ENCODE data around the gene NYAP2.

DNA sequence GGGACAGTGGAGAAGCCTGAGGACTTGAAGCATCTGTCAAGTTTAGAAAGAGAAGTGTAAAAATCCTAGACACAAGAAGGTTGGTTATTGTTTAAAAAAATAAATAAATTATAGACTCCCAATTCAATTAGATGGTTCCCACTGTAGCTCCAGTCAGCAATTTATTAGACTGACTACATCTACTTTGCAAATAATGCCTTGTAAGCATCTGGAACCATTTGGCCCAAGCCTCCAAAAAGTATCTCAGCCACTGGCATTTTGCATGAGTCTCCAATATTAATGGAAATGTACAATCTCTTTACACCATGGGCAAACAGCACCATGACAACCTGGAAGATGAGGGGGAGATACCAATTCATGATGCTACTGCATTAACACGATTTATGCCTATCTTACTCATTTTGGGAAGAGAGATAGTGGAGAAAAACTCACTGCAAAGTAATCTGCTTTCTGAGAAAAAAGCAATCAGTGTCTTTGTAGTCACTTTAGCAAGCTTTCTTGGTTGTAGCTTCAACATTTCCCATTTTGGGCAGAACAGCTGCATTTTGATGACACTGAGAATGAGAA lies 2.8 kb downstream of the NYAP2 start:
- no peak for TF ChIP-seq FOXM1 (IDR thresholded peaks at IDR 0.05; ENCODE audit: low read depth, low read length)
- no peak for TF ChIP-seq SIN3A (IDR thresholded peaks at IDR 0.05; ENCODE audit: low read depth, low read length)
- no peak for TF ChIP-seq POLR2A (IDR thresholded peaks at IDR 0.05; ENCODE audit: low read depth, low read length)
- TF ChIP-seq, protein P1, sequence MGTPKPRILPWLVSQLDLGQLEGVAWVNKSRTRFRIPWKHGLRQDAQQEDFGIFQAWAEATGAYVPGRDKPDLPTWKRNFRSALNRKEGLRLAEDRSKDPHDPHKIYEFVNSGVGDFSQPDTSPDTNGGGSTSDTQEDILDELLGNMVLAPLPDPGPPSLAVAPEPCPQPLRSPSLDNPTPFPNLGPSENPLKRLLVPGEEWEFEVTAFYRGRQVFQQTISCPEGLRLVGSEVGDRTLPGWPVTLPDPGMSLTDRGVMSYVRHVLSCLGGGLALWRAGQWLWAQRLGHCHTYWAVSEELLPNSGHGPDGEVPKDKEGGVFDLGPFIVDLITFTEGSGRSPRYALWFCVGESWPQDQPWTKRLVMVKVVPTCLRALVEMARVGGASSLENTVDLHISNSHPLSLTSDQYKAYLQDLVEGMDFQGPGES (IDR thresholded peaks at IDR 0.05) = no peak
- TF ChIP-seq, protein P2, sequence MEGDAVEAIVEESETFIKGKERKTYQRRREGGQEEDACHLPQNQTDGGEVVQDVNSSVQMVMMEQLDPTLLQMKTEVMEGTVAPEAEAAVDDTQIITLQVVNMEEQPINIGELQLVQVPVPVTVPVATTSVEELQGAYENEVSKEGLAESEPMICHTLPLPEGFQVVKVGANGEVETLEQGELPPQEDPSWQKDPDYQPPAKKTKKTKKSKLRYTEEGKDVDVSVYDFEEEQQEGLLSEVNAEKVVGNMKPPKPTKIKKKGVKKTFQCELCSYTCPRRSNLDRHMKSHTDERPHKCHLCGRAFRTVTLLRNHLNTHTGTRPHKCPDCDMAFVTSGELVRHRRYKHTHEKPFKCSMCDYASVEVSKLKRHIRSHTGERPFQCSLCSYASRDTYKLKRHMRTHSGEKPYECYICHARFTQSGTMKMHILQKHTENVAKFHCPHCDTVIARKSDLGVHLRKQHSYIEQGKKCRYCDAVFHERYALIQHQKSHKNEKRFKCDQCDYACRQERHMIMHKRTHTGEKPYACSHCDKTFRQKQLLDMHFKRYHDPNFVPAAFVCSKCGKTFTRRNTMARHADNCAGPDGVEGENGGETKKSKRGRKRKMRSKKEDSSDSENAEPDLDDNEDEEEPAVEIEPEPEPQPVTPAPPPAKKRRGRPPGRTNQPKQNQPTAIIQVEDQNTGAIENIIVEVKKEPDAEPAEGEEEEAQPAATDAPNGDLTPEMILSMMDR (IDR thresholded peaks at IDR 0.05 in 2 of 3, conservative IDR thresholded peaks at IDR 0.05 in 1 of 3; ENCODE audit: control insufficient read depth in 2 of 3, extremely low read depth in 1 of 3, insufficient read depth in 1 of 3, low read depth in 3 of 3, low read length in 3 of 3) = no peak
- no peak for TF ChIP-seq KDM1A (IDR thresholded peaks at IDR 0.05; ENCODE audit: borderline replicate concordance)

Data from GM12878 (cell line).